Endodermal cell (in vitro differentiated cells): Measurements from ENCODE around the gene CAMTA1. TPM values are rescaled to one million over a fixed set of nuclear protein-coding genes. Genes with fewer than 3 reads are reported as not detected.

ENCODE experiments used
- DNase-seq: peaks from one replicate; pipeline ENCODE4 v3.0.0-alpha.2; 2017
- H3K27ac ChIP-seq: 2 replicates; pipeline ENCODE4 v1.5.1; 2013; ENCODE audit warnings: mild to moderate bottlenecking, low read depth, low read length, moderate library complexity
- H3K27me3 ChIP-seq: 2 replicates; pipeline ENCODE4 v1.6.1; 2013; ENCODE audit warnings: mild to moderate bottlenecking, low read length, moderate library complexity; ENCODE audit not compliant: insufficient read depth, control insufficient read depth, poor library complexity, severe bottlenecking
- H3K36me3 ChIP-seq: 2 replicates; pipeline ENCODE4 v1.7.0; 2013; ENCODE audit warnings: mild to moderate bottlenecking, low read length, moderate library complexity; ENCODE audit not compliant: control insufficient read depth, insufficient read depth
- H3K4me1 ChIP-seq: one replicate; pipeline ENCODE4 v1.7.0; 2013; ENCODE audit warnings: low read length; ENCODE audit not compliant: control insufficient read depth, insufficient read depth
- H3K4me3 ChIP-seq: 2 replicates; pipeline ENCODE4 v1.5.1; 2013; ENCODE audit warnings: mild to moderate bottlenecking, low read length, moderate library complexity
- H3K9ac ChIP-seq: 2 replicates; pipeline ENCODE4 v1.6.1; 2013; ENCODE audit warnings: mild to moderate bottlenecking, low read length, moderate library complexity; ENCODE audit not compliant: poor library complexity, severe bottlenecking; ENCODE audit errors: extremely low read depth
- H3K9me3 ChIP-seq: 2 replicates; pipeline ENCODE4 v1.6.1; 2013; ENCODE audit warnings: mild to moderate bottlenecking, low read length, moderate library complexity; ENCODE audit not compliant: control insufficient read depth
- H3K27ac Mint-ChIP-seq: 2 replicates; pipeline ENCODE4 v1.8.0; 2020; ENCODE audit warnings: mixed read lengths
- H3K27me3 Mint-ChIP-seq: 2 replicates; pipeline ENCODE4 v1.8.0; 2021; ENCODE audit warnings: mild to moderate bottlenecking, mixed read lengths; ENCODE audit not compliant: insufficient read depth
- H3K36me3 Mint-ChIP-seq: 2 replicates; pipeline ENCODE4 v1.8.0; 2020; ENCODE audit warnings: low read depth, mixed read lengths
- H3K4me1 Mint-ChIP-seq: 2 replicates; pipeline ENCODE4 v1.8.0; 2020; ENCODE audit warnings: mixed read lengths
- H3K4me3 Mint-ChIP-seq: 2 replicates; pipeline ENCODE4 v1.8.0; 2020; ENCODE audit warnings: mild to moderate bottlenecking, moderate library complexity, mixed read lengths
- H3K9me3 Mint-ChIP-seq: 2 replicates; pipeline ENCODE4 v1.8.0; 2020; ENCODE audit warnings: mild to moderate bottlenecking, mixed read lengths
- CTCF ChIP-seq: fragments of 200-600 bp; sonication (generic); conservative IDR thresholded peaks from 2 replicates; pipeline ENCODE4 v1.5.0; 2021; ENCODE audit warnings: antibody characterized with exemption, mild to moderate bottlenecking
- WGBS, 2 experiments: methylation state at CpG; one replicate each; pipeline versions ENCODE4 v1.1.5 to v1.1.7; 2013; ENCODE audit warnings: missing lambda C conversion rate in 2 of 2, mixed read lengths in 1 of 2; ENCODE audit not compliant: insufficient coverage in 1 of 2, insufficient read length in 1 of 2; 5-methylcytosine and 5-hydroxymethylcytosine counted together
- total RNA-seq, 2 donors: library from RNA; stranded (reverse); fragmentation: NEBNext Ultra II Directional in 1 of 2; extraction: Animal tissue kit (Norgen Biotek cat#: 25700) in 1 of 2; gene quantifications; 2 replicates in 1 of 2; 3 replicates in 1 of 2; pipeline ENCODE4 v1.2.1, GENCODE V29; 2021

Gene CAMTA1
- total RNA-seq, 2 donors from 2014 or later: 123 to 137 TPM

- no peak overlapping the region for H3K4me3 Mint-ChIP-seq
- H3K9me3 Mint-ChIP-seq: no peaks in the 10 kb centered on the region
- H3K36me3 ChIP-seq: no peaks in the 10 kb centered on the region
- DNase-seq: no peak
- no peaks in the 10 kb centered on the region for H3K27me3 Mint-ChIP-seq
- whole genome bisulfite sequencing, 2 experiments: 92 to 95% methylated on average over 8 to 18 of the region's 18 CpGs
- no peaks in the 10 kb centered on the region for H3K9me3 ChIP-seq
- peaks cover 8% of the 10 kb centered on the region for H3K4me1 Mint-ChIP-seq
- no peaks in the 10 kb centered on the region for H3K27me3 ChIP-seq
- no peak overlapping the region for H3K9ac ChIP-seq
- no peak overlapping the region for H3K27ac Mint-ChIP-seq
- peaks cover 20% of the 10 kb centered on the region for H3K4me1 ChIP-seq
- no peak overlapping the region for H3K4me3 ChIP-seq
- TF ChIP-seq CTCF: no peak
- H3K36me3 Mint-ChIP-seq: no peaks in the 10 kb centered on the region
- no peak overlapping the region for H3K27ac ChIP-seq
Measured at GRCh38 chr1:7587108-7587772, 802.0 kb downstream of the CAMTA1 start.

- Mint-ChIP-seq H3K9me3 (no peaks in the 10 kb centered on the region), H3K4me3 (no peak overlapping the region), H3K4me1 (peaks cover 8% of the 10 kb centered on the region), H3K27ac (no peak overlapping the region), H3K36me3 (no peaks in the 10 kb centered on the region), H3K27me3 (no peaks in the 10 kb centered on the region)
- no peak for TF ChIP-seq CTCF
- no peaks in the 10 kb centered on the region for H3K27me3 ChIP-seq
- H3K9ac ChIP-seq: no peak overlapping the region
- H3K4me1 ChIP-seq: peaks cover 20% of the 10 kb centered on the region
- no peaks in the 10 kb centered on the region for H3K36me3 ChIP-seq
- H3K9me3 ChIP-seq: no peaks in the 10 kb centered on the region
- no peak for DNase-seq
- no peak overlapping the region for H3K27ac ChIP-seq
- WGBS, 2 experiments: 92 to 94% methylated on average over 8 to 17 of the region's 17 CpGs
- H3K4me3 ChIP-seq: no peak overlapping the region
Measured at GRCh38 chr1:7587773-7588456, 802.7 kb downstream of the CAMTA1 start.

- Histone ChIP-seq H3K9me3 (no peaks in the 10 kb centered on the region), H3K9ac (no peak overlapping the region), H3K4me3 (no peak overlapping the region), H3K27me3 (no peaks in the 10 kb centered on the region), H3K4me1 (peaks cover 20% of the 10 kb centered on the region), H3K27ac (no peak overlapping the region), H3K36me3 (no peaks in the 10 kb centered on the region)
- WGBS, 2 experiments: 88 to 89% methylated on average over 6 to 7 of the region's 7 CpGs
- Mint-ChIP-seq H3K27me3 (no peaks in the 10 kb centered on the region), H3K36me3 (no peaks in the 10 kb centered on the region), H3K9me3 (no peaks in the 10 kb centered on the region), H3K27ac (no peak overlapping the region), H3K4me3 (no peak overlapping the region), H3K4me1 (peaks cover 8% of the 10 kb centered on the region)
- no peak for DNase-seq
- no peak for TF ChIP-seq CTCF
Measured at GRCh38 chr1:7588457-7588827, 803.2 kb downstream of the CAMTA1 start.
